Skeletal muscle tissue (tissue), 5 donors: ENCODE data around the gene ITGB3. TPM values are rescaled to one million over a fixed set of nuclear protein-coding genes. Genes with fewer than 3 reads are reported as not detected.

Source experiments
- H3K27ac ChIP-seq: one replicate; pipeline ENCODE4 v1.7.0; 2013; ENCODE audit warnings: mild to moderate bottlenecking, low read depth, low read length, inconsistent platforms
- H3K27me3 ChIP-seq, 3 donors: one replicate each; pipeline ENCODE4 v1.7.0; 2013; ENCODE audit warnings: low read length in 3 of 3; ENCODE audit not compliant: control insufficient read depth in 3 of 3, insufficient read depth in 3 of 3
- H3K36me3 ChIP-seq, 3 donors: one replicate each; pipeline ENCODE4 v1.7.0; 2013; ENCODE audit warnings: low read length in 3 of 3; ENCODE audit not compliant: control insufficient read depth in 3 of 3, insufficient read depth in 3 of 3
- H3K4me1 ChIP-seq, 3 donors: one replicate each; pipeline ENCODE4 v1.7.0; 2013; ENCODE audit warnings: low read length in 3 of 3, mild to moderate bottlenecking in 3 of 3; ENCODE audit not compliant: control insufficient read depth in 3 of 3, insufficient read depth in 3 of 3
- H3K4me3 ChIP-seq, 3 donors: one replicate each; pipeline ENCODE4 v1.7.0; 2013; ENCODE audit warnings: low read length in 3 of 3
- H3K9ac ChIP-seq, 3 donors: one replicate each; pipeline ENCODE4 v1.7.0; 2013; ENCODE audit warnings: low read length in 3 of 3, mild to moderate bottlenecking in 3 of 3, moderate library complexity in 2 of 3, low read depth in 1 of 3
- H3K9me3 ChIP-seq, 3 donors: one replicate each; pipeline ENCODE4 v1.7.0; 2013; ENCODE audit warnings: low read length in 3 of 3; ENCODE audit not compliant: control insufficient read depth in 3 of 3
- small RNA-seq: library from RNA; depleted of rRNA; stranded (forward); fragments of <200 nt; gene quantifications from one replicate; pipeline ENCODE3, GENCODE V24; 2014
- total RNA-seq: library from RNA; depleted of rRNA; stranded (reverse); fragments of >200 nt; gene quantifications from one replicate; pipeline ENCODE4 v1.2.3, GENCODE V29; 2014
- donor health status: Osteomylitis.

ITGB3 gene
- total RNA-seq, 1 donor from 2014 or later: 11.0 TPM

DNA sequence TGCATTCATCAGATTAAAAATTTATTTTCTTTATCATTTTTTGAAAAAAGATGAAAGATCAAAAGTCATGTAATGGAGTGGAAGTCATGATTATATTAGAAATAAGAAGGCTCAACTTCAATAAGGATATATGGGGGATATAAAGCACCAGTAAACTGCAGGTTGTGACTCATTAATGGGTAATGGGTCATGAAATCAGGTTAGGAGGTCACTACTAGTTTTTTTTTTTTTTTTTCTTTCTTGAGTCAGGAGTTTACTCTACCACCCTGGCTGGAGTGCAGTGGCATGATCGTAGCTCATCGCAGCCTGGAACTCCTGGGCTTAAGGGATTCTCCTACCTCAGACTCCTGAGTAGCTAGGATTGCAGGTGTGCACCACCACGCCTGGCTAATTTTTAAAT lies 84.4 kb downstream of the ITGB3 start:
- H3K27ac ChIP-seq: no peak overlapping the region
- H3K36me3 ChIP-seq: no peaks in the 10 kb centered on the region
- no peaks in the 10 kb centered on the region for H3K27me3 ChIP-seq
- no peaks in the 10 kb centered on the region for H3K9me3 ChIP-seq
- H3K4me1 ChIP-seq: no peaks in the 10 kb centered on the region
- H3K4me3 ChIP-seq: no peak overlapping the region
- H3K9ac ChIP-seq: no peak overlapping the region

DNA sequence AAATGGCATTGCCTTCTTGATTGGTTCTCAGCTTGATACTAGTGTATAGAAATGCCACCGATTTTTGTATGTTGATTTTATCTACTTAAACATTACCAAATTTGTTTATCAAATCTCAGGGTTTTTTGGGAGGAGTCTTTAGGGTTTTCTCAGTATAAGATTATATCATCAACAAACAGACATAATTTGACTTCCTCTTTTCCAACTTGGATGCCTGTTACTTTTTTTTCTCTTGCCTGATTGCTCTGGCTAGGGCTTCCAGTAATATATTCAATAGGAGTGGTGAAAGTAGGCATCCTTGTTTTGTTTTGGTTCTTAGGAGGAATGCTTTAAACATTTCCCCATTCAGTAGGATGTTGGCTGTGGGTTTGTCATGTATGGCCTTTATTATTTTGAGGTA lies 99.2 kb downstream of the ITGB3 start:
- Histone ChIP-seq H3K4me1 (no peaks in the 10 kb centered on the region), H3K27ac (no peak overlapping the region), H3K27me3 (no peaks in the 10 kb centered on the region), H3K9ac (no peak overlapping the region), H3K9me3 (no peaks in the 10 kb centered on the region), H3K36me3 (no peaks in the 10 kb centered on the region), H3K4me3 (no peak overlapping the region)

DNA sequence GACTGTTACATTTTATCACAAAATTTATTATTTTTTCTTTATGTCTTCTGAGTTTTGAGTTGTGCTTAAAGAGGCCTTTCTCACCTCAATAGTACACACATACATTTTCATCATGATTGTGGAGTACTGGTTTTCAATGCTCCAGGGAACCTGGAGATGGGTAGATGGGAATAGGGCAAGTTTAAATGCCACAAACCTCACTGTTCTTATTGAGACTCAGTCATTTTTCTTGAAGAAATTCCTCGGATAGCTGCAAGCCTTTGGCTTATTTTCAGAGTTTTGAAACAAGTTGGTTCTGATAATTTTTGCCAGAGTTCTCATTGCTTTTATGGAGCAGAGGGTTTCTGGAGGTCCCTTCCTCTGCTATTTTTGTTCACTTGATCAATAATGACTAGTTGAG lies 105.0 kb downstream of the ITGB3 start:
- no peaks in the 10 kb centered on the region for H3K27me3 ChIP-seq
- no peaks in the 10 kb centered on the region for H3K4me1 ChIP-seq
- H3K27ac ChIP-seq: no peak overlapping the region
- H3K9ac ChIP-seq: no peak overlapping the region
- H3K9me3 ChIP-seq: no peaks in the 10 kb centered on the region
- H3K4me3 ChIP-seq: no peak overlapping the region
- no peaks in the 10 kb centered on the region for H3K36me3 ChIP-seq

Small RNAs within 50 kb of the gene (small RNA-seq; reads per million reads assigned to genes)
- gene RNU7-186P: not detected

Other genes with a start within 250 kb of the ITGB3 start
- 71.0 TPM for gene CDC27, start 64.5 kb upstream of the ITGB3 start, total RNA-seq
- 610 TPM for gene MYL4, start 44.5 kb upstream of the ITGB3 start, total RNA-seq
- gene EFCAB13, start 70.1 kb downstream of the ITGB3 start, total RNA-seq: 5.2 TPM